Stimulated activated CD4-positive, alpha-beta T cell treated with anti-CD3 and anti-CD28 coated beads, Interleukin-12 subunit alpha, Interleukin-12 subunit beta, amount 100 ng/mL, for 48 hours (primary cell): Measurements from ENCODE around the gene SLC7A4.

Experiments
- DNase-seq, 3 donors: peaks; one replicate each; pipeline ENCODE4 v3.0.0-alpha.2; 2020; ENCODE audit warnings: low read depth in 2 of 3, low spot score in 1 of 3

SLC7A4 gene

GRCh38 chr22:20989323-20990138 is 42.8 kb downstream of the SLC7A4 start:
- DNase-seq, result no peak

DNA sequence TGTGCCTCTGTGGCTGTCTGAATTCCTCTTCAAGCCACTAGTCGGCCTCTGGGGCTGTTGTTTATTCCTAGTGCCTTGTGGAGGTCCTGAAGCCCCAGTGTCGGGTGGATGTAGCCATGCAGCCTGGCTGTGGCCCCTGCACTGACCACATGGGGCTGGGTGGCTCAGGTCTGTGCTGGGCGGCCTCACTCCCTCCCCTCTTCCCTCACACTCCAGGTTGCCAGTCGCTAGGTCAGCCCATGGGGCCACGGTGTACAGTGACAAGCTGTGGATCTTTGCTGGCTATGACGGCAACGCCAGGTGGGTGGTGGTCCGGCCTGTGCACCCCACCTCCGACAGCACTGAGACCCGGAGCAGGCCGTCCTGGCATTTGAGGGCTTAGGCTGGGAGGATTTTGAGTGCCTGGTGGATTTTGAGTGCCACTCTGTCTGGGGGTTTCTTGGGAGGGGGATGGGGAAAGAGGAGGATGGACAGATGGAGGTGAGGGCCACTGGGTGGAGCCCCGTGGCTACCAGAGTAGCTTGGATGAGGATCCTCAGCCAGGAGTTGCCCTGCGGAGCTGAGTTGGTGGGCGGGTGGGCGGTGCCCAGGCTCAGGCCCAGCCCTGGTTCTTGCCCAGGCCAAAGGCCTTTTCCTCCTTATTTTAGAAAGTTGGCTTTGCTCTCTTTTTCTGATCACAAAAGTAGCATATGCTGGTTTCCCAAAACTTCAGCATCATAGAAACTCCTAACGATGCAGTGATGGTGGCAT is 43.6 kb downstream of the SLC7A4 start:
- no peak for DNase-seq

DNA sequence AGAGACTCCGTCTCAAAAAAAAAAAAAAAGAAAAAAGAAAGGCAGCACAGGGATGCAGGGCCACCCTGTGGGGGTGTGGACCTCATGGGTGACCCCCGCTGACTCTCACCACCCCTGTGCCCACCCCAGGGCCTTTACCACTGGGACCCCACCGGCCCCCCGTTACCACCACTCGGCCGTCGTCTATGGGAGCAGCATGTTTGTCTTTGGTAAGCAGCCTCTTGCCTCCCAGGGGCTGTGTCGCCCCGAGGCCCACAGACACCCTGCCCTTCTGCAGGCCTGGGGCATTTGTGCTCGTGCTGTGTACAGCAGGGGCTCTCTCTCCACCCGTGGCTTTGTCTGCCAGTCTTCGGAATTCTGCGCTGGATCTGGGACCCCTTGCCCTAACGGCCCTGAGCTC is 45.0 kb downstream of the SLC7A4 start:
- no peak for DNase-seq

- DNase-seq, result no peak
Observed at GRCh38 chr22:20986365-20986764, 46.0 kb downstream of the SLC7A4 start.

- no peak for DNase-seq
Observed at GRCh38 chr22:20985720-20986119, 46.6 kb downstream of the SLC7A4 start.

GRCh38 chr22:20983081-20983771 is 49.1 kb downstream of the SLC7A4 start:
- DNase-seq, result no peak

DNA sequence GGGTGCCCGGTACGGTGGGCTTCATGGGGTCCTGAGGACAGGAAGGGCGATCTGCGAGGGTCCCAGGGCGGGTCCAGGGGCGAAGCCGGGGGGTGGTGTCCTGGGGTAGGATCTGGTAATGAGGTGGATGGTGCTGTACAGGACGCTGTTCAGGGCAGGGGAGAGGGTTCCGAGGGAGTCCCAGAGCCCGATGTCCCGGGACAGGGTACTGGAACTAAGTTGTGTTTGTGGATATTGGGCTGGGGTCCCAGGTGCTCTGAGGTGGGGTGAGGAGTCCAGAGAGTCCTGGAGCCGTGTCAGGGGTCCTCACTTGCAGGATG is 49.8 kb downstream of the SLC7A4 start:
- DNase-seq, result no peak

- DNase-seq, result peak; percentile 51 to 67 (median 58)
Observed at GRCh38 chr22:20981787-20982562, 50.4 kb downstream of the SLC7A4 start, which contains the start of gene LZTR1. Gene LZTR1, plus strand, starts transcription at chr22:20982297. Its CDS starts 75 bp downstream, at chr22:20982372.

- DNase-seq, result no peak
Observed at GRCh38 chr22:20980938-20981722, 51.2 kb downstream of the SLC7A4 start.

GRCh38 chr22:20980523-20980922 is 51.8 kb downstream of the SLC7A4 start:
- DNase-seq, result no peak

DNA sequence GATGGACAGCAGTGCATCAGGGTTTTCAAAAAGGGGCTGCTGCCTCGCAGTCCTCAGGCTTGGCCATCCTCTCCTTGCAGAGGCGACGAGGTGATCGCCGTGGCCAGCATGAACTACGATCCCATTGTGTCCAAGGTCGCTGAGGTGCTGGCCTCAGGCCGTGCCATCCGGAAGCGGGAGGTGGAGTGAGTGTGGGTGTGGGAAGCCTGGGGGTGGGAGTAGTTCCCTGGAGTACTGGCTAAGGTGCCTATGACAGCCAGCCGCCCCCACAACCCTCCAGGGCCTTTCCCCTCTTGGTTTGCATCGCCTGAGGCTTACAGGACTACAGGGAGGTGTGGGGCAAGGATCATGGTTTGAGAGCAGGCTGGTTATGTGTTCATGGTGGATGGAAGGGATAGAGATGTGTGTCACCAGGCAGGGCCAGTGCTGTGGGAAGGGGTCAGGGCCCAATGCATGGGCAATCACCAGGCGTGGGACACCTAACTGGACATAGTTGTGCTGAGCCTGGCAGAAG is 52.4 kb downstream of the SLC7A4 start:
- DNase-seq, result no peak

DNA sequence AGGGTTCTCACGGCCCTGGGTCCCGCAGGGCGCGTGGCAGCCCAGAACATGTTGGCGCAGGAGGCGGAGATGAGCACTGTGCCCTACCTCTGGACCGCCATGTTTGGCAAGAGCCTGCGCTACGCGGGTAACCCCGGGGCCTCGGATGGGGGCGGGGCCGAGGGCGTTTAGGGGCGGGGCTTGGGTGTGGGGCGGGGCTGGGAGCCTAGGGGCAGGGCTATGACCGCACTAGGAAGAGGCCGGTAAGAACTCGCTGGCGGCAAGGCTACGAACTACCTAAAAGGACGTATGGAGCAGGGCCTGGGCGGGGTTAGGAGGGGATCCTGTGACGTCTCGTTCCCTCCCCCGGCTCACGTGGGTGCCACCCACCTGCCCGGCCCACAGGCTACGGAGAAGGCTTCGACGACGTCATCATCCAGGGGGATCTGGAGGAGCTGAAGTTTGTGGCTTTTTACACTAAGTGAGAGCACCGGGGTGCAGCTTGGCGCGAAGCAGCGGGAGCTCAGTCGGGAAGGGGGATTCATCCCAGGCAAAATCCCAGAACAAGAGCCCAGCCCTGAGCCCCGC is 53.0 kb downstream of the SLC7A4 start:
- DNase-seq, result peak; percentile 50 to 76 (median 52)
